ENCODE data around the gene KRTAP10-6. TPM values are rescaled to one million over a fixed set of nuclear protein-coding genes. Genes with fewer than 3 reads are reported as not detected.
"Not testable (repeated sequence)": the region's sequence is repeated elsewhere in the genome, so short reads cannot be mapped to it uniquely, and the experiment has no call there.

KRTAP10-6 gene
- total RNA-seq, 2 experiments from 2014 or later = not detected

GRCh38 chr21:44612669-44613229, 20.4 kb upstream of the KRTAP10-6 start:
- H3K27me3 Mint-ChIP-seq = peaks cover 6% of the 10 kb centered on the region
- no peak overlapping the region for H3K27ac Mint-ChIP-seq
- H3K4me3 Mint-ChIP-seq = no peak overlapping the region
- DNase-seq = no peak
- no peak for ATAC-seq
- CTCF ChIA-PET = no interaction called here
- H3K9me3 Mint-ChIP-seq (ENCODE audit: low read depth) = peaks cover 16% of the 10 kb centered on the region
- peaks cover 6% of the 10 kb centered on the region for H3K36me3 Mint-ChIP-seq
- H3K4me1 Mint-ChIP-seq = no peaks in the 10 kb centered on the region

- peaks cover 6% of the 10 kb centered on the region for H3K36me3 Mint-ChIP-seq
- no peaks in the 10 kb centered on the region for H3K4me1 Mint-ChIP-seq
- CTCF ChIA-PET = no interaction called here
- DNase-seq (no peak), ATAC-seq (no peak)
- no peak within 1 kb of the TSS for H3K4me3 Mint-ChIP-seq
- peaks cover 16% of the 10 kb centered on the region for H3K9me3 Mint-ChIP-seq (ENCODE audit: low read depth)
- H3K27ac Mint-ChIP-seq = no peak within 1 kb of the TSS
- peaks cover 6% of the 10 kb centered on the region for H3K27me3 Mint-ChIP-seq
These were observed 19.8 kb upstream of the KRTAP10-6 start, which contains the start of gene KRTAP10-8 for GRCh38 chr21:44612029-44612486. Gene KRTAP10-8, plus strand, starts transcription at chr21:44612079. Its CDS starts 22 bp downstream, at chr21:44612101.

DNA sequence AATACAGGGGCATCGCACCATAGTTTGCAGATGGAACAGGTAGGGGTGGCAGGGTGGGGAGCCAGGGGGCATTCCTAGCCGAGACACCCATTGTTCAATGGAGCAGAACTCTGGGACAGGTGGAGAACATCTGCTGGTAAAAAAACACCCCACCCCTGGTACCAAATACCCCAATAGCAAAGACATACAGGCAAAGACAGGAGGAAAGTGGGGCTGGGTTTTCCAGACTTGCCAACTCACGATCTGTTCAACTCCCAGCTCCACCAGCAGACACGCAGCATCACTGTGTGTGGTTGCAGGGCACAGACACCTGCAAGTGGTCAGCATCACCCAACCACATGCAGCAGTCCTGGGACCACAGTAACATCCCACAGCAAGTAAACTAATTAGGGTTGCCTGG, 19.2 kb upstream of the KRTAP10-6 start:
- H3K36me3 Mint-ChIP-seq = peaks cover 6% of the 10 kb centered on the region
- ATAC-seq (no peak), DNase-seq (no peak)
- H3K4me3 Mint-ChIP-seq = no peak overlapping the region
- no peaks in the 10 kb centered on the region for H3K4me1 Mint-ChIP-seq
- no peak overlapping the region for H3K27ac Mint-ChIP-seq
- peaks cover 7% of the 10 kb centered on the region for H3K27me3 Mint-ChIP-seq
- peaks cover 16% of the 10 kb centered on the region for H3K9me3 Mint-ChIP-seq (ENCODE audit: low read depth)
- CTCF ChIA-PET = interaction anchor here (0.6 kb wide), 1 partner anchor 688 kb away, joined by 3 read pairs; no protein-coding TSS in a partner anchor

DNA sequence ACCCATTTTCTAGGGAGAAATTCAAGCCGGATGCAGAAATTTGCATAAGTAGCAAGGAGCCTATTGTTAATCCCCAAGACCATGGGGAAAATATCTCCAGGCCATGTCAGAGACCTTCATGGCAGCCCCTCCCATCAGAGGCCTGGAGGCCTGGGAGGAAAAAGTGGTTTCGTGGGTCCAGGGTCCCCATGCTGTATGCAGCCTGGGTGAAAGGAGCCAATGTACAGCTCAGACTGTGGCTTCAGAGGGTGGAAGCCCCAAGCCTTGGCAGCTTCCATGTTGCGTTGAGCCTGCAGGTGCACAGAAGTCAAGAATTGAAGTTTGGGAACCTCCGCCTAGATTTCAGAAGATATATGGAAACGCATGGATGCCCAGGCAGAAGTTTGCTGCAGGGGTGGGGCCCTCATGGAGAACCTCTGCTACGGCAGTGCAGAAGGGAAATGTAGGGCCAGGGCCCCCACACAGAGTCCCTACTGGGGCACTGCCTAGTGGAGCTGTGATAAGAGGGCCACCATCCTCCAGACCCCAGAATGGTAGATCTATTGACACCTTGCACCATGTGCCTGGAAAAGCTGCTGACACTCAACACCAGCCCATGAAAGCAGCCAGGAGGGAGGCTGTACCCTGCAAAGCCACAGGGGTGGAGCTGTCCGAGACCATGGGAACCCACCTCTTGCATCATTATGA, 18.0 kb upstream of the KRTAP10-6 start:
- DNase-seq, CTCF ChIA-PET, H3K27ac Mint-ChIP-seq, H3K4me1 Mint-ChIP-seq, ATAC-seq, H3K4me3 Mint-ChIP-seq, H3K36me3 Mint-ChIP-seq: not testable (repeated sequence)
- peaks cover 14% of the 10 kb centered on the region for H3K27me3 Mint-ChIP-seq
- peaks cover 16% of the 10 kb centered on the region for H3K9me3 Mint-ChIP-seq (ENCODE audit: low read depth)

- CTCF ChIA-PET = no interaction called here
These were observed 16.9 kb upstream of the KRTAP10-6 start for GRCh38 chr21:44609193-44609592.

DNA sequence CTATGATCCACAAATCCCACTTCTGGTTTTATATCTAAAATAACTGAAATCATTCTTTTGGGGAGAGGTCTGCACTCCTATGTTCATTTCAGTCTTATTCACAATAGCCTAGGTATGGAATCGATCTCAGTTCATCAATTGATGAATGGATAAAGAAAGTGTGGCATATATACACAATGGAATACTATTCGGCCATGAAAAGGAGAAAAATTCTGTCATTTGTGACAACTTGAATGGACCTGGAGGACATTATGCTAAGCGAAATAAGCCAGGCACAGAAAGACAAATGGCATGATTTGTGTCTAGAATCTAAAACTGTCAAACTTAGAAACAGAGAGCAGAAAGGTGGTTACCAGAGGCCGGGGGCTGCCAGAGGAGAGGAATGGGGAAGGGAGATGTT, 14.2 kb upstream of the KRTAP10-6 start:
- CTCF ChIA-PET = no interaction called here
- Mint-ChIP-seq H3K27me3 (peaks cover 30% of the 10 kb centered on the region), H3K27ac (no peak overlapping the region), H3K9me3 (ENCODE audit: low read depth) (peaks cover 13% of the 10 kb centered on the region), H3K4me1 (no peaks in the 10 kb centered on the region), H3K36me3 (peaks cover 6% of the 10 kb centered on the region), H3K4me3 (no peak overlapping the region)
- ATAC-seq (no peak), DNase-seq (no peak)

More at GRCh38 chr21:44609193-44609592, 16.9 kb upstream of the KRTAP10-6 start:
- H3K4me3 Mint-ChIP-seq = no peak overlapping the region
- H3K27ac Mint-ChIP-seq = no peak overlapping the region
- H3K9me3 Mint-ChIP-seq (ENCODE audit: low read depth) = peaks cover 16% of the 10 kb centered on the region
- DNase-seq = no peak
- H3K4me1 Mint-ChIP-seq = no peaks in the 10 kb centered on the region
- ATAC-seq = no peak
- peaks cover 23% of the 10 kb centered on the region for H3K27me3 Mint-ChIP-seq
- peaks cover 6% of the 10 kb centered on the region for H3K36me3 Mint-ChIP-seq

GRCh38 chr21:44603911-44604310, 11.6 kb upstream of the KRTAP10-6 start:
- Mint-ChIP-seq H3K4me1 (no peaks in the 10 kb centered on the region), H3K4me3 (no peak overlapping the region), H3K9me3 (ENCODE audit: low read depth) (peaks cover 1% of the 10 kb centered on the region), H3K27ac (no peak overlapping the region), H3K27me3 (peaks cover 27% of the 10 kb centered on the region), H3K36me3 (no peaks in the 10 kb centered on the region)
- no peak for ATAC-seq
- CTCF ChIA-PET = no interaction called here
- no peak for DNase-seq

- H3K4me1 Mint-ChIP-seq = no peaks in the 10 kb centered on the region
- CTCF ChIA-PET = no interaction called here
- DNase-seq (no peak), ATAC-seq (no peak)
- peaks cover 26% of the 10 kb centered on the region for H3K27me3 Mint-ChIP-seq
- no peaks in the 10 kb centered on the region for H3K36me3 Mint-ChIP-seq
- no peak overlapping the region for H3K27ac Mint-ChIP-seq
- no peak overlapping the region for H3K4me3 Mint-ChIP-seq
- H3K9me3 Mint-ChIP-seq (ENCODE audit: low read depth) = no peaks in the 10 kb centered on the region
These were observed 11.0 kb upstream of the KRTAP10-6 start for GRCh38 chr21:44603109-44603875.

DNA sequence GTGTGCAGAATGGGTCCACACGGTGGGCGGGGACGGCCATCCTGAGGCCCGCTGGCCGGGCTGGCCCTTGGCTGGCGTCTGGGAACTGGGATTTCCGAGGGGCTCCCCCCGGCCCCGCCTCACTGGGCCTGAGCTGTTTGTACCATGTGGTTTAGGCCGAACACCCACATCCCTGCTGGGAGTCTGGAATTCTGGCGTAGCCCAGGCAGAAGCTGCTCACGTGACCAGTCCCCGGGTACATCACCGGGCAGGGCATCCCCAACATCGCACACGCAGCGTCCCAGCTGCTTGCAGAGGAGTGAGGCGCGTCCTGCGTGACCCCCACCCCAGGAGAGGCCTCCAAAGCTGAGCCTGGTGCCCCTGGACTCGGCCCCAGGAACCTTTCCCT, 10.2 kb upstream of the KRTAP10-6 start:
- no peaks in the 10 kb centered on the region for H3K4me1 Mint-ChIP-seq

DNA sequence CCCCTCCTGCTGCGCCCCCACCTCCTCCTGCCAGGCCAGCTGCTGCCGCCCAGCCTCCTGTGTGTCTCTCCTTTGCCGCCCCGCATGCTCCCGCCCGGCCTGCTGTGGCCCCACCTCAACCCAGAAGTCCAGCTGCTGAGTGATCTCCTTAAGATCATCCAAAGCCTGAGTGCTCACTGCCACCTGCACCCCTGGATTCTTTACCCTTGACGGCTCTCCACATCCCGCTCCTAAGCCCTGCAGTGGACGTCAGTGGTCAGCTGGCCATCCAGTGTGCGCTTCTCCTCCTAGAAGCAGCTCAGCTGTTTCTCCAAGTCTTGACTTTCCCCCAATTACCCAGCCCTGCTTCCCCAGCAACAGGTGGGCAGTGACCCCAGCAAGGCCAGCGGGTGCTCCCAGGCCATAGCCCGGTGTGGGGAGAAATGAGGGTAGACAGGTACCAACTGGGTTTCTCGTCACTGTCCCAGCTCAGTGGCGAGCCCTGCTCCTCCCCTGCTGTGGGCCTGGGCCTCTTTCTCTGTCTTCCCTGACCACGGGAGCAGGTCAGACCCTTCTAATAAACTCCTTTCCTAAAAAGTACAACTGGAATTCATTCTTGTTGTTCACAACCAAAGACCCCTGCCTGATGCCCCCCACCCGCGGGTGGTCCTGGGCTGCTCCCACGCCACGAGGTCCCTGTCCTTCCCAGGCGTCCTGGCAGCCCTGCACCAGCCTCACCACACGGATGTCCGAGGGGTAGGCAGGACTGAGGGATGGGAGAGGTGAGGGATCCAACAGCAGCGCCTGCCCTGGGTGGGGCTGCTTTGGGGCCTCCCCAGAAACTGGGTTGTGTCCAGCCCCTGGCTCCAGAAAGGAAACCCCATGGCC, 9.5 kb upstream of the KRTAP10-6 start:
- H3K27ac Mint-ChIP-seq = no peak overlapping the region
- CTCF ChIA-PET = no interaction called here
- no peaks in the 10 kb centered on the region for H3K36me3 Mint-ChIP-seq

More for the DNA sequence above, 10.2 kb upstream of the KRTAP10-6 start:
- Mint-ChIP-seq H3K27me3 (peaks cover 24% of the 10 kb centered on the region), H3K36me3 (no peaks in the 10 kb centered on the region), H3K4me3 (no peak overlapping the region), H3K27ac (no peak overlapping the region), H3K9me3 (ENCODE audit: low read depth) (no peaks in the 10 kb centered on the region)
- ATAC-seq (no peak), DNase-seq (no peak)
- CTCF ChIA-PET = no interaction called here

DNA sequence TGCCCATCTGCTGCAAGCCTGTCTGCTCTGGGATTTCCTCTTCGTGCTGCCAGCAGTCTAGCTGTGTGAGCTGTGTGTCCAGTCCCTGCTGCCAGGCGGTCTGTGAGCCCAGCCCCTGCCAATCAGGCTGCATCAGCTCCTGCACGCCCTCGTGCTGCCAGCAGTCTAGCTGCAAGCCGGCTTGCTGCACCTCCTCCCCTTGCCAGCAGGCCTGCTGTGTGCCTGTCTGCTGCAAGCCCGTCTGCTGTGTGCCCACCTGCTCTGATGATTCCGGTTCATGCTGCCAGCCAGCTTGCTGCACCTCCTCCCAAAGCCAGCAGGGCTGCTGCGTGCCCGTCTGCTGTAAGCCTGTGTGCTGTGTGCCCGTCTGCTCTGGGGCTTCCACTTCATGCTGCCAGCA, 8.8 kb upstream of the KRTAP10-6 start:
- H3K27ac Mint-ChIP-seq; H3K9me3 Mint-ChIP-seq (ENCODE audit: low read depth); DNase-seq; H3K4me3 Mint-ChIP-seq; H3K36me3 Mint-ChIP-seq; H3K4me1 Mint-ChIP-seq; ATAC-seq; CTCF ChIA-PET: not testable (repeated sequence)
- H3K27me3 Mint-ChIP-seq = peaks cover 24% of the 10 kb centered on the region

More for the DNA sequence above, 9.5 kb upstream of the KRTAP10-6 start:
- Mint-ChIP-seq H3K9me3 (ENCODE audit: low read depth) (no peaks in the 10 kb centered on the region), H3K4me3 (no peak overlapping the region), H3K4me1 (no peaks in the 10 kb centered on the region), H3K27me3 (peaks cover 27% of the 10 kb centered on the region)
- ATAC-seq (no peak), DNase-seq (no peak)

DNA sequence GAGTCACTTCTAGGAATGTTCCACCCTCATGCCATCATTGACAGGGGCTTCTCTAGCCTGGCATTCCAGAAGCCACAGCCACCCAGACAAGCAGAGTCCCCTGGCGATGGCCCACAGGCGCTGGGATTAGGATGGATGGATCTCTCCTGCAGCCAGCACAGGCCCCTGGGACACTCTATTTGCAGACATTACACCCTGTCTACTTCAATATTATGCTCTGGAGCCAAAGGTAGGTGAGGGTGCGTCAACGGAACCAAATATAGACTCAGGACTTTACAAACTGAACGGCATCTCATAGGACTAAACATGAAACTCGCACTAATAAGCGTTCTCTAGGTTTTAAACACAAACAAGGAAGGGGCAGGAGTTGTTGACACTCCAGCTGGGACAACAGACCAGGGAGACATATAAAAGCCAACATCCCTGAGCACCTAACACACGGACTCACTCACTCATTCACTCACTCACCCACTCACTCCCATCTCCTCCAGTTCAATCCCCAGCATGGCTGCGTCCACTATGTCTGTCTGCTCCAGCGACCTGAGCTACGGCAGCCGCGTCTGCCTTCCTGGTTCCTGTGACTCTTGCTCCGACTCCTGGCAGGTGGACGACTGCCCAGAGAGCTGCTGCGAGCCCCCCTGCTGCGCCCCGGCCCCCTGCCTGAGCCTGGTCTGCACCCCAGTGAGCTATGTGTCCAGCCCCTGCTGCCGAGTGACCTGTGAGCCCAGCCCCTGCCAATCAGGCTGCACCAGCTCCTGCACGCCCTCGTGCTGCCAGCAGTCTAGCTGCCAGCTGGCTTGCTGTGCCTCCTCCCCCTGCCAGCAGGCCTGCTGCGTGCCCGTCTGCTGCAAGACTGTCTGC, 8.0 kb upstream of the KRTAP10-6 start, which contains the start of gene KRTAP10-7:
Gene KRTAP10-7 (plus strand): TSS at position 480 of the 861 bp plus-strand sequence. CDS start 25 bp downstream, at position 505.
- H3K27ac Mint-ChIP-seq; H3K4me3 Mint-ChIP-seq; ATAC-seq; DNase-seq; H3K4me1 Mint-ChIP-seq; H3K9me3 Mint-ChIP-seq (ENCODE audit: low read depth); H3K36me3 Mint-ChIP-seq; CTCF ChIA-PET: not testable (repeated sequence)
- H3K27me3 Mint-ChIP-seq = peaks cover 19% of the 10 kb centered on the region

All from activated CD8-positive, alpha-beta memory T cell treated with anti-CD3 and anti-CD28 coated beads, Interleukin-2, amount 10 ng/mL, durations not matched to agents 7 days and 5 days (primary cell).